GM12875 (cell line): ENCODE data around the gene RFLNA.

Source experiments
- H3K4me3 ChIP-seq: one replicate; pipeline ENCODE4 v1.5.1; 2011; ENCODE audit warnings: low read depth, low read length, control low read depth
- CTCF ChIP-seq: IDR thresholded peaks from 2 replicates; pipeline ENCODE4 v1.5.1; 2011; ENCODE audit warnings: low read depth, mild to moderate bottlenecking, control low read depth, inconsistent platforms, low read length, moderate library complexity, borderline replicate concordance; ENCODE audit not compliant: insufficient read depth

Gene RFLNA

GRCh38 chr12:124281309-124281708 lies 13.6 kb upstream of the RFLNA start:
- H3K4me3 ChIP-seq, result no peak overlapping the region
- no peak for TF ChIP-seq CTCF

GRCh38 chr12:124282287-124282686 lies 12.6 kb upstream of the RFLNA start:
- TF ChIP-seq CTCF, result no peak
- no peak overlapping the region for H3K4me3 ChIP-seq

GRCh38 chr12:124283326-124283725 lies 11.6 kb upstream of the RFLNA start:
- TF ChIP-seq CTCF, result no peak
- H3K4me3 ChIP-seq, result no peak overlapping the region

GRCh38 chr12:124284368-124284767 lies 10.5 kb upstream of the RFLNA start:
- no peak for TF ChIP-seq CTCF
- no peak overlapping the region for H3K4me3 ChIP-seq

GRCh38 chr12:124286414-124286813 lies 8.5 kb upstream of the RFLNA start:
- H3K4me3 ChIP-seq, result no peak overlapping the region
- no peak for TF ChIP-seq CTCF

GRCh38 chr12:124286971-124287370 lies 7.9 kb upstream of the RFLNA start:
- no peak overlapping the region for H3K4me3 ChIP-seq
- no peak for TF ChIP-seq CTCF

GRCh38 chr12:124289634-124290600 lies 5.0 kb upstream of the RFLNA start:
- H3K4me3 ChIP-seq, result no peak overlapping the region
- TF ChIP-seq CTCF, result no peak
